ENCODE measurements around the gene FBXW7. TPM values are rescaled to one million over a fixed set of nuclear protein-coding genes. Genes with fewer than 3 reads are reported as not detected.

FBXW7 gene
- total RNA-seq, 2 donors from 2014 or later = 37.4 to 39.6 TPM

- no peak for ATAC-seq (replicated peaks)
- Mint-ChIP-seq H3K27me3 (no peaks in the 10 kb centered on the region), H3K4me3 (no peak overlapping the region), H3K9me3 (no peaks in the 10 kb centered on the region), H3K36me3 (ENCODE audit: low read depth) (peaks cover 8% of the 10 kb centered on the region), H3K27ac (no peak overlapping the region), H3K4me1 (peaks cover 16% of the 10 kb centered on the region)
These were observed 172.8 kb downstream of the FBXW7 start for GRCh38 chr4:152363086-152363485.

GRCh38 chr4:152360045-152360410, 175.9 kb downstream of the FBXW7 start:
- no peaks in the 10 kb centered on the region for H3K27me3 Mint-ChIP-seq
- H3K27ac Mint-ChIP-seq = no peak overlapping the region
- H3K9me3 Mint-ChIP-seq = no peaks in the 10 kb centered on the region
- peaks cover 1% of the 10 kb centered on the region for H3K36me3 Mint-ChIP-seq (ENCODE audit: low read depth)
- ATAC-seq (replicated peaks) = no peak
- H3K4me3 Mint-ChIP-seq = no peak overlapping the region
- H3K4me1 Mint-ChIP-seq = peaks cover 11% of the 10 kb centered on the region

- Mint-ChIP-seq H3K36me3 (ENCODE audit: low read depth) (no peaks in the 10 kb centered on the region), H3K4me3 (no peak overlapping the region), H3K27me3 (no peaks in the 10 kb centered on the region), H3K4me1 (peaks cover 10% of the 10 kb centered on the region), H3K27ac (no peak overlapping the region), H3K9me3 (no peaks in the 10 kb centered on the region)
- ATAC-seq (replicated peaks) = no peak
These were observed 176.5 kb downstream of the FBXW7 start for GRCh38 chr4:152359208-152360044.

GRCh38 chr4:152357206-152357605, 178.7 kb downstream of the FBXW7 start:
- peaks cover 10% of the 10 kb centered on the region for H3K4me1 Mint-ChIP-seq
- no peak overlapping the region for H3K4me3 Mint-ChIP-seq
- ATAC-seq (replicated peaks) = no peak
- no peak overlapping the region for H3K27ac Mint-ChIP-seq
- H3K9me3 Mint-ChIP-seq = no peaks in the 10 kb centered on the region
- H3K27me3 Mint-ChIP-seq = no peaks in the 10 kb centered on the region
- H3K36me3 Mint-ChIP-seq (ENCODE audit: low read depth) = no peaks in the 10 kb centered on the region

GRCh38 chr4:152356428-152357034, 179.4 kb downstream of the FBXW7 start:
- Mint-ChIP-seq H3K4me3 (no peak overlapping the region), H3K36me3 (ENCODE audit: low read depth) (no peaks in the 10 kb centered on the region), H3K9me3 (no peaks in the 10 kb centered on the region), H3K4me1 (peaks cover 10% of the 10 kb centered on the region), H3K27me3 (no peaks in the 10 kb centered on the region), H3K27ac (no peak overlapping the region)
- no peak for ATAC-seq (replicated peaks)

GRCh38 chr4:152352622-152353116, 183.2 kb downstream of the FBXW7 start:
- no peak overlapping the region for H3K27ac Mint-ChIP-seq
- H3K4me3 Mint-ChIP-seq = no peak overlapping the region
- no peaks in the 10 kb centered on the region for H3K27me3 Mint-ChIP-seq
- H3K9me3 Mint-ChIP-seq = no peaks in the 10 kb centered on the region
- H3K4me1 Mint-ChIP-seq = no peaks in the 10 kb centered on the region
- H3K36me3 Mint-ChIP-seq (ENCODE audit: low read depth) = no peaks in the 10 kb centered on the region
- no peak for ATAC-seq (replicated peaks)

GRCh38 chr4:152352215-152352614, 183.7 kb downstream of the FBXW7 start:
- Mint-ChIP-seq H3K27ac (no peak overlapping the region), H3K36me3 (ENCODE audit: low read depth) (peaks cover 1% of the 10 kb centered on the region), H3K27me3 (no peaks in the 10 kb centered on the region), H3K9me3 (no peaks in the 10 kb centered on the region), H3K4me3 (no peak overlapping the region), H3K4me1 (no peaks in the 10 kb centered on the region)
- no peak for ATAC-seq (replicated peaks)

GRCh38 chr4:152351080-152351479, 184.8 kb downstream of the FBXW7 start:
- Mint-ChIP-seq H3K9me3 (no peaks in the 10 kb centered on the region), H3K36me3 (ENCODE audit: low read depth) (peaks cover 13% of the 10 kb centered on the region), H3K4me3 (no peak overlapping the region), H3K27me3 (no peaks in the 10 kb centered on the region), H3K27ac (no peak overlapping the region), H3K4me1 (no peaks in the 10 kb centered on the region)
- no peak for ATAC-seq (replicated peaks)

GRCh38 chr4:152348670-152349069, 187.2 kb downstream of the FBXW7 start:
- Mint-ChIP-seq H3K36me3 (ENCODE audit: low read depth) (peaks cover 30% of the 10 kb centered on the region), H3K4me3 (no peak overlapping the region), H3K27me3 (no peaks in the 10 kb centered on the region), H3K4me1 (no peaks in the 10 kb centered on the region), H3K9me3 (no peaks in the 10 kb centered on the region), H3K27ac (no peak overlapping the region)
- ATAC-seq (replicated peaks) = no peak

GRCh38 chr4:152346979-152347378, 188.9 kb downstream of the FBXW7 start:
- no peak for ATAC-seq (replicated peaks)
- Mint-ChIP-seq H3K4me3 (no peak overlapping the region), H3K27me3 (no peaks in the 10 kb centered on the region), H3K9me3 (no peaks in the 10 kb centered on the region), H3K36me3 (ENCODE audit: low read depth) (peaks cover 32% of the 10 kb centered on the region), H3K4me1 (no peaks in the 10 kb centered on the region), H3K27ac (no peak overlapping the region)

- Mint-ChIP-seq H3K27me3 (no peaks in the 10 kb centered on the region), H3K4me3 (no peak overlapping the region), H3K36me3 (ENCODE audit: low read depth) (peaks cover 33% of the 10 kb centered on the region), H3K27ac (no peak overlapping the region), H3K9me3 (no peaks in the 10 kb centered on the region), H3K4me1 (no peaks in the 10 kb centered on the region)
- no peak for ATAC-seq (replicated peaks)
These were observed 189.4 kb downstream of the FBXW7 start for GRCh38 chr4:152346526-152346925.

GRCh38 chr4:152344001-152344400, 191.9 kb downstream of the FBXW7 start:
- no peak overlapping the region for H3K4me3 Mint-ChIP-seq
- ATAC-seq (replicated peaks) = no peak
- H3K36me3 Mint-ChIP-seq (ENCODE audit: low read depth) = peaks cover 52% of the 10 kb centered on the region
- H3K9me3 Mint-ChIP-seq = no peaks in the 10 kb centered on the region
- no peaks in the 10 kb centered on the region for H3K27me3 Mint-ChIP-seq
- H3K27ac Mint-ChIP-seq = no peak overlapping the region
- H3K4me1 Mint-ChIP-seq = peaks cover 6% of the 10 kb centered on the region

- Mint-ChIP-seq H3K4me3 (no peak overlapping the region), H3K27me3 (no peaks in the 10 kb centered on the region), H3K36me3 (ENCODE audit: low read depth) (peaks cover 65% of the 10 kb centered on the region), H3K9me3 (no peaks in the 10 kb centered on the region), H3K27ac (no peak overlapping the region), H3K4me1 (peaks cover 6% of the 10 kb centered on the region)
- ATAC-seq (replicated peaks) = no peak
These were observed 193.6 kb downstream of the FBXW7 start for GRCh38 chr4:152342293-152342692.

- Mint-ChIP-seq H3K27ac (no peak overlapping the region), H3K27me3 (no peaks in the 10 kb centered on the region), H3K9me3 (no peaks in the 10 kb centered on the region), H3K4me3 (no peak overlapping the region), H3K4me1 (peaks cover 6% of the 10 kb centered on the region), H3K36me3 (ENCODE audit: low read depth) (peaks cover 65% of the 10 kb centered on the region)
- no peak for ATAC-seq (replicated peaks)
These were observed 195.1 kb downstream of the FBXW7 start for GRCh38 chr4:152340818-152341217.

GRCh38 chr4:152339576-152339975, 196.3 kb downstream of the FBXW7 start:
- Mint-ChIP-seq H3K27me3 (no peaks in the 10 kb centered on the region), H3K4me3 (no peak overlapping the region), H3K4me1 (peaks cover 6% of the 10 kb centered on the region), H3K9me3 (no peaks in the 10 kb centered on the region), H3K27ac (no peak overlapping the region), H3K36me3 (ENCODE audit: low read depth) (peaks cover 68% of the 10 kb centered on the region)
- no peak for ATAC-seq (replicated peaks)
